GM12892 (cell line): Measurements from ENCODE around the gene ATP11A.

Experiments
- POLR2A ChIP-seq: IDR thresholded peaks from 2 replicates; pipeline ENCODE4 v1.6.1; 2011; ENCODE audit warnings: low read depth, low read length, control low read depth
- POLR2AphosphoS5 ChIP-seq: IDR thresholded peaks from 2 replicates; pipeline ENCODE4 v1.6.1; 2011; ENCODE audit warnings: low read depth, low read length, control low read depth
- TAF1 ChIP-seq: IDR thresholded peaks from 2 replicates; pipeline ENCODE4 v1.6.1; 2011; ENCODE audit warnings: low read depth, mild to moderate bottlenecking, control low read depth, low read length, borderline replicate concordance

DNA sequence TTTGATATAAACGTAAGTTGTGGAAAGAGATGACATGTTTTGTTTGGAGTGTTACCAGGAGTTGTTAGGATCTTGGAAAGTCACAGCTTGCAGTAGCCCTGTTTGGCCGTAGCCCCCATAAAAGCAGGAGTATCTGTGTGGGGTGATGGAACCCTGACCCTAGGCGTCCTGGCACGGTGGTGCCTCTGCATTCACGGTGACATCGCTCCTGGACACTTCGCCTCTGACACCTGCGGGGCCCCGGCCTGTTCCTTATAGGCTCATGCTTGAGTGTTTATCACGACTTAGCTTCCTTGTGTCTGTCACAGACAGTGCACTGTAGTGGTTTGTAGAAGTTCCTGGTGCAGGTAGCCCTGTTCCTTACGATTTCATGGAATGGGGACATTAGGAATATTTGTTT, 74.2 kb downstream of the ATP11A start:
- TF ChIP-seq POLR2A (no peak), POLR2AphosphoS5 (no peak), TAF1 (no peak)
